B cell (primary cell): ENCODE results near the gene ACBD4.

Experiments used
- CTCF ChIP-seq: fragments of 200-600 bp; IDR thresholded peaks from one replicate; pipeline ENCODE4 v1.8.0; 2022; ENCODE audit warnings: antibody characterized with exemption, mild to moderate bottlenecking
- EZH2 ChIP-seq: IDR thresholded peaks from 2 replicates; pipeline ENCODE4 v1.6.1; 2012; ENCODE audit warnings: borderline replicate concordance, low read depth, mild to moderate bottlenecking, moderate library complexity, low read length; ENCODE audit not compliant: insufficient read depth, poor library complexity, severe bottlenecking

- no peak for TF ChIP-seq CTCF
- no peak for TF ChIP-seq EZH2
Measured at GRCh38 chr17:45088741-45089140, 46.7 kb upstream of the ACBD4 start.
